ENCODE measurements around the gene FOXN3. TPM values are rescaled to one million over a fixed set of nuclear protein-coding genes. Genes with fewer than 3 reads are reported as not detected.
A peak's percentile ranks its signal among the peaks of the same experiment; 100 is the strongest.

Gene FOXN3
- total RNA-seq, 2 donors from 2014 or later = 61.2 to 84.1 TPM

DNA sequence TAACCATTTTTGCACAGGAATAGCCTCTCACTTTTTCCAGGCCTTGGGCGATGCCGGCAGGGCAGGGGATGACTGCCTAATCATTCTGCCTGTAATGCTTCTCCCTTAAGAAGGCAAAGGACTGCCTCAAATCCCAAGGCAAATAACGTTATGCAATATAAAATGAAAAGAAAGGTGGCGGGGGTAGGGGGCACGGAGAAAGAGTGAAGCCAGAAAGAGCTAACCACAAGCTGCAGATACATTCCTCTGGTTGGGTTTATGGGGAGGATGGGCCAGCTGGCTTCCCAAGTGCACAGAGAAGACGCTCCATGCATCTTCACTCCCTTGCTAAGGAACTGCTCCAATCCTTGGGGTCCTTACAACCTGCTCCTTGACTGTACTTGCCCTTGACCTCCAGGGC is 229.5 kb downstream of the FOXN3 start:
- H3K4me1 Mint-ChIP-seq = peaks cover 24% of the 10 kb centered on the region
- TF ChIP-seq, protein P1, sequence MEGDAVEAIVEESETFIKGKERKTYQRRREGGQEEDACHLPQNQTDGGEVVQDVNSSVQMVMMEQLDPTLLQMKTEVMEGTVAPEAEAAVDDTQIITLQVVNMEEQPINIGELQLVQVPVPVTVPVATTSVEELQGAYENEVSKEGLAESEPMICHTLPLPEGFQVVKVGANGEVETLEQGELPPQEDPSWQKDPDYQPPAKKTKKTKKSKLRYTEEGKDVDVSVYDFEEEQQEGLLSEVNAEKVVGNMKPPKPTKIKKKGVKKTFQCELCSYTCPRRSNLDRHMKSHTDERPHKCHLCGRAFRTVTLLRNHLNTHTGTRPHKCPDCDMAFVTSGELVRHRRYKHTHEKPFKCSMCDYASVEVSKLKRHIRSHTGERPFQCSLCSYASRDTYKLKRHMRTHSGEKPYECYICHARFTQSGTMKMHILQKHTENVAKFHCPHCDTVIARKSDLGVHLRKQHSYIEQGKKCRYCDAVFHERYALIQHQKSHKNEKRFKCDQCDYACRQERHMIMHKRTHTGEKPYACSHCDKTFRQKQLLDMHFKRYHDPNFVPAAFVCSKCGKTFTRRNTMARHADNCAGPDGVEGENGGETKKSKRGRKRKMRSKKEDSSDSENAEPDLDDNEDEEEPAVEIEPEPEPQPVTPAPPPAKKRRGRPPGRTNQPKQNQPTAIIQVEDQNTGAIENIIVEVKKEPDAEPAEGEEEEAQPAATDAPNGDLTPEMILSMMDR (conservative IDR thresholded peaks at IDR 0.05) = no peak

DNA sequence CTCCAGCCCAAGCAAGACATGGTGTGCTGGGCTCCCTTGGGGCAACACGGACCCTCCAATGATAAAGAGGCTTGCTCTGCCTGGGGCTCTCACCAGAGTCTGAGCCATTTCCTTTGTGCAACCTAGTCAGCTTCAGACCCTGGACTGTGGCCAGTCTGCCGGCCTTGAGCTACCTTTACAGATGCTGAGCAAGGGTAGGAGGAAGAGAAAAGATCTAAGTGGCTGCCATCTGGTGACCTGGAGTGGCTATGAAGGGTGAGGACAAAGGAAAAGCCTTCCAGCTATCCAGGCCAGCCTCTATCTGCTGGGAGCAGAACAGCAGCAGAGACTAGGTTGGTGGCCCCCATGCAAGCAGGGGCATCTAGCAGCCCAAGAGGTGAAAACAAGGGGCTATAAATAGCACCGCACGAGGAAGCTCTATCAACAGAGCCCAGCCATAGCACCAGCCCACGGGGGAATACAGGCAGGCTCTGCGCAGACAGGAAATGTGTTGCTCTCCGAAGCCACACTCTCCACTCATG is 230.1 kb downstream of the FOXN3 start:
- Histone ChIP-seq H3K27ac (ENCODE audit: low read depth, low read length) (peak overlapping the region; percentile 25), H3K36me3 (ENCODE audit: control insufficient read depth, insufficient read depth, low read length) (no peaks in the 10 kb centered on the region), H3K4me1 (ENCODE audit: control insufficient read depth, insufficient read depth, low read length) (peaks cover 23% of the 10 kb centered on the region), H3K4me3 (ENCODE audit: low read length) (no peak overlapping the region), H3K9ac (ENCODE audit: extremely low read depth, low read length, poor library complexity, severe bottlenecking) (no peak overlapping the region), H3K27me3 (ENCODE audit: control insufficient read depth, insufficient read depth, low read length, poor library complexity, severe bottlenecking) (no peaks in the 10 kb centered on the region), H3K9me3 (ENCODE audit: control insufficient read depth, low read length) (no peaks in the 10 kb centered on the region)
- TF ChIP-seq, protein P1 (conservative IDR thresholded peaks at IDR 0.05) = no peak
- no peaks in the 10 kb centered on the region for H3K9me3 Mint-ChIP-seq
- no peaks in the 10 kb centered on the region for H3K27me3 Mint-ChIP-seq (ENCODE audit: insufficient read depth)
- peaks cover 6% of the 10 kb centered on the region for H3K36me3 Mint-ChIP-seq (ENCODE audit: low read depth)
- peaks cover 24% of the 10 kb centered on the region for H3K4me1 Mint-ChIP-seq
- no peak overlapping the region for H3K4me3 Mint-ChIP-seq
- DNase-seq = no peak
- H3K27ac Mint-ChIP-seq = peak overlapping the region; percentile 5
- 94 to 97% methylated on average over 4 to 7 of the region's 7 CpGs for WGBS, 2 experiments (ENCODE audit: insufficient coverage in 1 of 2, insufficient read length in 1 of 2)

More for the DNA sequence above, 229.5 kb downstream of the FOXN3 start:
- H3K36me3 ChIP-seq (ENCODE audit: control insufficient read depth, insufficient read depth, low read length) = no peaks in the 10 kb centered on the region
- Mint-ChIP-seq H3K36me3 (ENCODE audit: low read depth) (peaks cover 6% of the 10 kb centered on the region), H3K4me3 (no peak overlapping the region), H3K27me3 (ENCODE audit: insufficient read depth) (no peaks in the 10 kb centered on the region), H3K9me3 (no peaks in the 10 kb centered on the region), H3K27ac (no peak overlapping the region)
- 94 to 100% methylated on average over 5 to 6 of the region's 6 CpGs for WGBS, 2 experiments (ENCODE audit: insufficient coverage in 1 of 2, insufficient read length in 1 of 2)
- peaks cover 23% of the 10 kb centered on the region for H3K4me1 ChIP-seq (ENCODE audit: control insufficient read depth, insufficient read depth, low read length)
- no peak overlapping the region for H3K27ac ChIP-seq (ENCODE audit: low read depth, low read length)
- H3K27me3 ChIP-seq (ENCODE audit: control insufficient read depth, insufficient read depth, low read length, poor library complexity, severe bottlenecking) = no peaks in the 10 kb centered on the region
- no peak overlapping the region for H3K9ac ChIP-seq (ENCODE audit: extremely low read depth, low read length, poor library complexity, severe bottlenecking)
- no peak overlapping the region for H3K4me3 ChIP-seq (ENCODE audit: low read length)
- H3K9me3 ChIP-seq (ENCODE audit: control insufficient read depth, low read length) = no peaks in the 10 kb centered on the region
- no peak for DNase-seq

DNA sequence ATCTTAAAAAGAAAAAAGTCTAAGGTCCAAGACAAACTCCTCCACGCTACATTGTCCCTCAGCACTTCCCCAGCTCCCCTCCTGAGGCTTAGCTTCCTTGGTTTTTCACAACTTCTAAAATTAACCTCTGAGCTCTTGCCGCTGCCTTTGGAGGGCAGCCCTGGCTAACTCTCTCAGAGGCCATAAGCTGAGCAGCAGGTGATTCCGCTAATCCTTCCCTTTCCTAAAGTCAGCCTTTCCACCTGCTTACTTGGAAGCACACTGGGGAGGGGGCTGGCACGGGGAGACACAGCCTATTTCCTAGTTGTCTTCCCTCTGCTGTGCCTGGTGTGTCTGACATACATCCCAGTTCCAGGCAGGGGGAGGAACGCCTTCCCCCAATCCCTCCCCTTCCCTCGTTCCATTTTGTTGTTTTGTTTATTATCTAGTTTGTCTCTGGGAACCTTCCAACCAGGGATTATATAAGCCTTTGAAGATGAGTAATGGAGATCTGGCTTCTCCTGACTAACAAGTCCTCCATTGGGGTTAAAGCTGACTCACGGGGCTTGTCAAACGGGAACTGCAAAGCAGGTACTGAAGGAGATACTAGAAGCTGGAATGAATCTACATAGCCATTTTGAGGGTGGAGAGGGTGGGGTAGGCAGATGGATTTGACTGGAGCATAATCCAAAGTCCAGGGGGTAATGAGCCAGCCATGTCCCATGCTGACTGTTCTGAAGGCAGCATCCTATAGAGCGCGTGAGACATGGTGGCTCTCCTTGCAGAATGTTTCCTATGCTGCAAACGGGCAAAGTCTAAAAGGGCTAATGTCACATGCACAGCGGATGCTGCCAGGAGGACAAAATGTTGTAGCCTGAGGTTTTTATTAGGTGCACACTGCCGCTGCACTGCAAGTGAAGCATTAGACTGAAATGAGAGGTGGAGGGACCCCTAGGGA is 230.8 kb downstream of the FOXN3 start:
- TF ChIP-seq, protein P1 (conservative IDR thresholded peaks at IDR 0.05) = peak; percentile 28
- peak overlapping the region; percentile 75 for H3K27ac Mint-ChIP-seq
- H3K27me3 Mint-ChIP-seq (ENCODE audit: insufficient read depth) = no peaks in the 10 kb centered on the region
- H3K4me1 Mint-ChIP-seq = peaks cover 24% of the 10 kb centered on the region
- peak; percentile 61 for DNase-seq
- 80 to 92% methylated on average over 8 to 12 of the region's 13 CpGs for WGBS, 2 experiments (ENCODE audit: insufficient coverage in 1 of 2, insufficient read length in 1 of 2)
- Histone ChIP-seq H3K4me1 (ENCODE audit: control insufficient read depth, insufficient read depth, low read length) (peaks cover 23% of the 10 kb centered on the region), H3K9me3 (ENCODE audit: control insufficient read depth, low read length) (no peaks in the 10 kb centered on the region), H3K9ac (ENCODE audit: extremely low read depth, low read length, poor library complexity, severe bottlenecking) (no peak overlapping the region), H3K27me3 (ENCODE audit: control insufficient read depth, insufficient read depth, low read length, poor library complexity, severe bottlenecking) (no peaks in the 10 kb centered on the region), H3K27ac (ENCODE audit: low read depth, low read length) (no peak overlapping the region), H3K4me3 (ENCODE audit: low read length) (no peak overlapping the region), H3K36me3 (ENCODE audit: control insufficient read depth, insufficient read depth, low read length) (no peaks in the 10 kb centered on the region)
- H3K36me3 Mint-ChIP-seq (ENCODE audit: low read depth) = peaks cover 9% of the 10 kb centered on the region
- no peaks in the 10 kb centered on the region for H3K9me3 Mint-ChIP-seq
- no peak overlapping the region for H3K4me3 Mint-ChIP-seq
